ENCODE results near the gene KRTCAP3.

GRCh38 chr2:27407798-27408491 is 34.2 kb upstream of the KRTCAP3 start:
- TF ChIP-seq CTCF (conservative IDR thresholded peaks at IDR 0.05; ENCODE audit: low read depth, low read length) (peak; percentile 70), POLR2A (IDR thresholded peaks at IDR 0.05; ENCODE audit: low read depth, low read length) (no peak), RFX5 (IDR thresholded peaks at IDR 0.05; ENCODE audit: low read depth, low read length) (no peak), CHD1 (IDR thresholded peaks at IDR 0.05; ENCODE audit: low read depth, low read length) (no peak)

Measured in IMR-90 (cell line).